ENCODE results near the gene CCDC141.
"Not testable (repeated sequence)": the region's sequence is repeated elsewhere in the genome, so short reads cannot be mapped to it uniquely, and the experiment has no call there.

Gene CCDC141, protein sequence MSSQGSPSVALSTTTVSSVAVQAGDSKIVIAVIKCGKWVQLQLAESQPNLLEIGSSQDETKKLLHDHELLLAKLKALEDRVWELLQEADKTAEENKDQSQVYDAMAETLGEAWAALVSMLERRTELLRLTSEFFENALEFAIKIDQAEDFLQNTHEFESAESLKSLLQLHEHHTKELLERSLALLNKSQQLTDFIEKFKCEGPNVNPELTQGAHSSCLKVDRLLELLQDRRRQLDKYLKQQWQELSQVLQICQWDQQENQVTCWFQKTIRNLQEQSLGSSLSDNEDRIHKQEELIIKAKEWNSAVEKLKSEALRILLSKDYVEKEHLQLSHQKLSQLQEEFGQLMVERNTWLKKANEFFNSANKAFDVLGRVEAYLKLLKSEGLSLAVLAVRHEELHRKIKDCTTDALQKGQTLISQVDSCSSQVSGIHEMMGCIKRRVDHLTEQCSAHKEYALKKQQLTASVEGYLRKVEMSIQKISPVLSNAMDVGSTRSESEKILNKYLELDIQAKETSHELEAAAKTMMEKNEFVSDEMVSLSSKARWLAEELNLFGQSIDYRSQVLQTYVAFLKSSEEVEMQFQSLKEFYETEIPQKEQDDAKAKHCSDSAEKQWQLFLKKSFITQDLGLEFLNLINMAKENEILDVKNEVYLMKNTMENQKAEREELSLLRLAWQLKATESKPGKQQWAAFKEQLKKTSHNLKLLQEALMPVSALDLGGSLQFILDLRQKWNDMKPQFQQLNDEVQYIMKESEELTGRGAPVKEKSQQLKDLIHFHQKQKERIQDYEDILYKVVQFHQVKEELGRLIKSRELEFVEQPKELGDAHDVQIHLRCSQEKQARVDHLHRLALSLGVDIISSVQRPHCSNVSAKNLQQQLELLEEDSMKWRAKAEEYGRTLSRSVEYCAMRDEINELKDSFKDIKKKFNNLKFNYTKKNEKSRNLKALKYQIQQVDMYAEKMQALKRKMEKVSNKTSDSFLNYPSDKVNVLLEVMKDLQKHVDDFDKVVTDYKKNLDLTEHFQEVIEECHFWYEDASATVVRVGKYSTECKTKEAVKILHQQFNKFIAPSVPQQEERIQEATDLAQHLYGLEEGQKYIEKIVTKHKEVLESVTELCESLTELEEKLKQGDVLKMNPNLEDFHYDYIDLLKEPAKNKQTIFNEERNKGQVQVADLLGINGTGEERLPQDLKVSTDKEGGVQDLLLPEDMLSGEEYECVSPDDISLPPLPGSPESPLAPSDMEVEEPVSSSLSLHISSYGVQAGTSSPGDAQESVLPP (N-terminal part only)

GRCh38 chr2:179049546-179050311 lies at the start of gene CCDC141:
CCDC141 (minus strand) TSS chr2:179050137; CDS start chr2:179049941, 196 bp downstream.
- no peak for DNase-seq (ENCODE audit: low spot score)

DNA sequence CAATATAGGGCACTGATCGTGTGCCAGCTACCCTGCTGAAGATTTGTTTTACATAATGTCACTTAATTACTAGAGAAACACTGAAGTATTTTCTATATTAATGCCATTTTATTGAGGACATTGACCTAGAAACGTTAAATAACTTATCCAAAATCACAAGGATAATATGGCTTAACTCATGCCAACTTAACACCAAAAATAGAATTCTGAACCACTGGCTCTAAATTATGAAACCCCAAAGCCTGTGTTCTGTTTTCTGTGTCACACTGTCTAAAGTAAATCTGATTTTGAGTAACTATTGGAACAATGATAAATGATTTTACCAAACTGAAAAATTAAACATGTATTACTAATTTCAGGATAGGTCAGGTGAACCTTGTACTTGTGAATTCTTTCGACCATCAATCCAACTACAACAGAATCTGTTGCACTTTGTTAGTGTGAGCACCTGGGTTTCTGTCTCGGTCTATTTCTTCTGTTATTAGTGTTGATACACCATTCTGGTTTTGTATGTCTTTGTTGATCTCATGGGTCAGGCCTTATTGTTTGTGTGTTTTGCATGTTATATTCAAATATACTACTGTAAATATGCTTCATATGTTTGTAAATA lies 48.2 kb upstream of the CCDC141 start:
- DNase-seq (ENCODE audit: low spot score): no peak

DNA sequence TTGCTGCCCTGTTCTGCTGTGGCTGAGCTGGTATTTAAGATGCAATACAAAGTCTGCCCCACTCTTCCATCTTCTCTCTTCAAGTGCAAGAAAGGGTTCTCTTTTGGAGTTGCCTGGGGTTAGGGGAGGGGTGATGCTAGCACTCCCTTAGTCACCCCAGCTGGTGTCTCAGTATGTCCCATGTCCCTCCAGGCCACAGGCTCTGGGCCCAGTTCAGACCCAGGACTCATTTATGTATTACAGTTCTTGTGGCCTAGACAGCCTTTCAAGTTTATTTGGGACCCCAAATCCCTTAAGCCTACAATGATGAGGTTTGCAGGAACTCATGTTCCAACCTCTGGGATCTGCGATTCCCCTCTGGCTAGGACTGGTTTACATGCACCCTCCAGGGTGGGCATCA lies 47.2 kb upstream of the CCDC141 start:
- no peak for DNase-seq (ENCODE audit: low spot score)

GRCh38 chr2:179096090-179096489 lies 46.2 kb upstream of the CCDC141 start:
- DNase-seq (ENCODE audit: low spot score): no peak

DNA sequence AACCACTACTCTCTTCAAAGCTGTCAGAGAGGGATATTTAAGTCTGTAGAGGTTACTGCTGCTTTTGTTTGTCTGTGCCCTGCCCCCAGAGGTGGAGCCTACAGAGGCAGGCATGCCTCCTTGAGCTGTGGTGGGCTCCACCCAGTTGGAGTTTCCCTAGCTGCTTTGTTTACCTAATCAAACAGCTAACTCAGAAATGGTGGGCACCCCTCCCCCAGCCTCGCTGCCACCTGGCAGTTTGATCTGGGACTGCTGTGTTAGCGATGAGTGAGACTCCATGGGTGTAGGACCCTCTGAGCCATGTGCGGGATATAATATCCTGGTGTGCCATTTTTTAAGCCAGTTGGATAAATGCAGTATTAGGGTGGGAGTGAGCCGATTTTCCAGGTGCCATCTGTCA lies 43.0 kb upstream of the CCDC141 start:
- not testable (repeated sequence) for DNase-seq (ENCODE audit: low spot score)

DNA sequence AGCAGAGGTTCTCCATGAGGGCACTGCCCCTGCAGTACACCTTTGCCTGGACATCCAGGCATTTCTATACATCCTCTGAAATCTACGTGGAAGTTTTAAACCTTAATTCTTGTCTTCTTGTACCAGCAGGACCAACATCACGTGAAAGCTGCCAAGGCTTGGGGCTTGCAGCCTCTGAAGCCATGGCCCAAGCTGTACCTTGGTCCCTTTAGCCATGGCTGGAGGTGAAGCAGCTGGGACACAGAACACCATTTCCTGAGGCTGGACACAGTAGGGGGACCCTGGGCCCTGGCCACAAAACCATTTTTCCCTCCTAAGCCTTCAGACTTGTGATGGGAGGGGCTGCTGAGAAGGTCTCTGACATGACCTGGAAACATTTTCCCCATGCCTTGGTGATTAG lies 32.8 kb upstream of the CCDC141 start:
- no peak for DNase-seq (ENCODE audit: low spot score)

DNA sequence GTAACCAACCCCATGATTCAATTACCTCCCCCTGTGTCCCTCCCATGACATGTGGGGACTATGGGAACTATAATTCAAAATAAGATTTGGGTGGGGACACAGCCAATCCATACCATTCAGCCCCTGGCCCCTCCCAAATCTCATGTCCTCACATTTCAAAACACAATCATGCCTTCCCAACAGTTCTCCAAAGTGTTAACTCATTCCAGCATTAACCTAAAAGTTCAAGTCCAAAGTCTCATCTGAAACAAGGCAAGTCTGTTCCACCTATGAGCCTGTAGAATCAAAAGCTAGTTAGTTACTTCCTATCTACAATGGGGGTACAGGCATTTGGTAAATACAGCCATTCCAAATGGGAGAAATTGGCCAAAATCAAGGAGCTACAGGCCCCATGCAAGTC lies 32.0 kb upstream of the CCDC141 start:
- no peak for DNase-seq (ENCODE audit: low spot score)

DNA sequence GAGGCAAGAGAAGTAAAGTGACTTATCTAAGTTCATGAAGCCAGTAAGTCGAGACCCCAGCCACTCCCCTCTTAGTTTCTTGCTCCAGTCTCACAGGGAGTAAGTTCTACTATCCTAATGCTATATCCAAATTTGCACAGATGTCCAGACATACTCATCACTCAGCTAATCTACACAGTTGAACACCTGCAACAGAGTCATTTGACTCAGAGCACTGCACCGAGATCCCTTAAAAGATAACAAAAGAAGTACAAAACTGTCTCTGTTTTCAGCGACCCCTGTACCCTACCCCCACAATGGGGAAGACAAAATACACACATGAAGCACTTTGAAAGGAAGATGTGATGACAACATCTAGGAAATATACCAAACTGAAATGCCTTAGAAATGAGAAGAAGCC lies 22.6 kb upstream of the CCDC141 start:
- DNase-seq (ENCODE audit: low spot score): no peak

- DNase-seq (ENCODE audit: low spot score): no peak
These were observed 21.9 kb upstream of the CCDC141 start for GRCh38 chr2:179071810-179072355.

DNA sequence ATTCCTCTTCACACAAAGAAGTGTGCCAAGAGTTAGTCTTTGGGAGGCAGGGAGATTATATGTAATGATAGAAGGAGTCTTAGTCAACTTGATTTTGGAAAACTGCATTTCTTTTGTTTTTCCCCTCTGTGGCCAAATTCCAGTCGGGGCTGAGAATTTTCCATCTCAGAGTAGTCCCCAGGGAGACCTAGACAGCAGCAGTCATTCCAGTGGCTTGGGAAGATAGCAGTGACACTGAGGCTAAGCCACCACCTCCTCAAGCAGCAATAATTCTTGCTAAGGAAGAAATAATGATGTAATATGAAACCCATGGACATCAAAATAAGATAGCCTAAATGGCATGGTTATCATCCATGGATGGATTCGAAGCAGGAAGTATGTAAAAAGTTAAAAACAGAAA lies 21.0 kb upstream of the CCDC141 start:
- no peak for DNase-seq (ENCODE audit: low spot score)

DNA sequence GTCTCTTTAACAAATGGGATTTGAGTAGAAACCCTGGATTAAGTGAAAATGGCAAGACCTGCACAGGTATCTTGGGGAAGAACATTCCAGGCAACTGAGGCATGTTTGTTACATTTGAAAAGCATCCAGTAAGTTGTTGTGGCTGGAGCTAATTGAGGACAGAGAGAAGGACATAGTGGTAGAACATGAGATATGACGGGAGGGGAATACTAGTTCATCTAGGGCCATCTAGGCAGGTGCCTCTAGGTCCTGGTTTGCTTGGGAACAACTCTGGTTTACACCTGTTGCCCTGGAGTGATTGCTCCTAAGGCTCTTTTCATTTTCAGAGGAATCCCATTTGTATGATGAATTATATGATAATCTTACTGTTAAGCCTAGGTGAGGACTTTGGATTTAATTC lies 19.7 kb upstream of the CCDC141 start:
- DNase-seq (ENCODE audit: low spot score): no peak

DNA sequence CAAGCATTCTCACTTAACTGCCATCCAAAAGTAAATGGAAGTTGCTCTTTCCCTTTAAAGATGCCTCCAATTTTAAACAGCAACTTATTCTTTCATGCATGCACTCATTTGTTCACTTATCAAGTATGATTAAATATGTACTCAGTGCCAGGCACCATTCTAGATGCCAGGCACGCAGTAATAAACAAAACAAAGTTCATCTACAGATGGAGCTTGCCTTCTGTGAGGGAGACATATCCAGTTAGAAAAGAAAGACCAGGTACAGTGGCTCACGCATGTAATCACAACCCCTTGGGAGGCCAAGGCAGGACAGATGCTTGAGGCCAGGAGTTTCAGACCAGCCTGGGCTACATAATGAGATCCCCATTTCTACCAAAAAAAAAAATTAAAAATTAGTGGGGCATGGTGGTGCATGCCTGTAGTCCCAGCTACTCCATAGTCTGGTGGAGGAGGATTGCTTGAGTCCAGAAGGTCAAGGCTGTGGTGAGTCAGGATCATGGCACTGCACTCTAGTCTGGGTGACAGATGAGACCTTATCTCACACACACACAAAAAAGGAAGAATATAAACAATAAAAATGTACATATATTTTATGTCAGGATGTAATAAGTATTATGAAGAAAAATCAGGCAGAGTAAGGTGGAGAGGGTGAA lies 19.2 kb upstream of the CCDC141 start:
- no peak for DNase-seq (ENCODE audit: low spot score)

DNA sequence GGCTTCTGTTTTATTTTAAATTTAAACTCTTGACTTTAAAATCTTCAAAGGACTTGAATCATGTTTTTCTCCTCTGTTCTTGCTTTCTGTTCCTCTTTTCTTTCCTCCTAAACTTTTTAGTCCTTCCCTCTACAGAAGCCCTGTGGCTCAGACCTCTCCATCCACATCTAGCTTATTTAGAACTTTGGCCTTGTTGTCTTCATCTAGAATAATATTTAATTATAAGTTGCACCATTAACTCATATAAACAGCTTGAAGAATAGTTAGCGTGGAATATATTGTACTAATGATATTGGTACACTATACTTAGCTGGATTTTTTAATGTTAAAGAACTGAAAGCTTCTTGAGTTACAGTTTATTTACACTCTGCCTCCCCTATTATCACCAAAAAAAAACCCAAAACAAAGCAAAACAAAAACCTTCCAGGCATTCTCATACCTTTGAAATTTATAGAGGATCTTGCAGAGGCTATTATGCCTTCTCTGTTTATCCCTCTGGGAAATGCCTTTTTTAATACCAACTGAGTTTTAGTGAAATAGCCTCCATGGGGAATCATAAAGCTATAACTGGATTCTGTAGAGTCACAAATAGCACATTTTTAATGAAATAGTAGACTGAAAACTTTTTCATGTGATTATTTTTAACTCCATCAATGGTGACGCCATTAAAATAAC lies 9.2 kb upstream of the CCDC141 start:
- DNase-seq (ENCODE audit: low spot score): no peak

DNA sequence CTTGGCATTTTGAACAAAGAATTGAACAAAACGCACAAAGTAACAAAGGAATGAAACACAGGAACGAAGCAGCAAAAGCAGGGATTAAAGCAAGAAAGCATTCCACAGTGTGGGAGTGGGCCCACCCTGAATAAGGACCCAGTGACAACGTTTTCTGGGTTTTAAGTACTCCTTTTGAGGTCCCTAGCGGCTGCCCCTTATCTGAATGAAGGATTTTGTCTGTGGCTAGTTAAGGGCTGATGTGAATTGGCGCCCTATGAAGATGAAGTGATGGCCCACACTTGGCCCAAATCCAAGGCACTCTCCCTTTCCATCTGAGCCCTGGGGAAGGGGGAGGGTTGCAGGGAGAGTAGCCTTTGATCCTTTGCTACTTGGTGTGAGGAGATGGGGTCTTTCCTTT lies 7.8 kb upstream of the CCDC141 start:
- DNase-seq (ENCODE audit: low spot score): no peak

GRCh38 chr2:179053568-179053967 lies 3.6 kb upstream of the CCDC141 start:
- DNase-seq (ENCODE audit: low spot score): not testable (repeated sequence)

DNA sequence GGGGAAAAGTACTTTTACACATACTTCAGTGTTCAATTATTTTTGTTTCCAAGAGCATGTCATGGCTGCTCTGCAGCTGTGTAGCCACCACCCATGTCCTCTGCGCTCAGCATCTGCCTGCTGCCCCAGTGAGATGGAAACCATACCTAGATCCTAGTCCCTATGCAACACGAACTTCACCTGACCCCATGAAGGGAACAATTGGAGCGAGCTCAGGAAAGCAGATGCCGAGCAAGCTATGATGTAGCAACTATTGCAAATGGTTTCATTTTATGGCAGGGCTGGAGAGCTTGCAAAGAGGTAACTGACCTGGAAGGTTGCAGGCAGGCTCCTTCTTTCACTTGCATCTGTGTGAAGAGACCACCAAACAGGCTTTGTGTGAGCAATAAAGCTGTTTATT lies 1.3 kb upstream of the CCDC141 start:
- DNase-seq (ENCODE audit: low spot score): no peak

GRCh38 chr2:179050755-179051154 lies 818 bp upstream of the CCDC141 start:
- no peak for DNase-seq (ENCODE audit: low spot score)

DNA sequence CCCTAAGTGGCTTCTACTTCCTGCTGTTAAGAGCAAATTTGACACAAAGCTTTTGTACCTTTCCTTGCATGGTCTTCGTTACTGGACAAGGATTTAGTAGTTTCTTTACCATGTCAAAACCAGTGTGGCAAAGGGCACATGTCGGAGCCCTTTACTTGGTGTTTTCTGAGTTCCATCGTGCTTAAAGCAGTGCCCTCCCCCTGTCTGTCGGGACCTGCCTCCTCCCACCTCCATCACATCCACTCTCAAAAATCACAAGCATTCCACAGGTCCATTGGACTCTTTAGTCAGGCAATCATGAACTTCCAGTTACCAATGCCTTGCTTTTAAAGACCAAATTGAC lies 763 bp downstream of the CCDC141 start:
- DNase-seq (ENCODE audit: low spot score): no peak

DNA sequence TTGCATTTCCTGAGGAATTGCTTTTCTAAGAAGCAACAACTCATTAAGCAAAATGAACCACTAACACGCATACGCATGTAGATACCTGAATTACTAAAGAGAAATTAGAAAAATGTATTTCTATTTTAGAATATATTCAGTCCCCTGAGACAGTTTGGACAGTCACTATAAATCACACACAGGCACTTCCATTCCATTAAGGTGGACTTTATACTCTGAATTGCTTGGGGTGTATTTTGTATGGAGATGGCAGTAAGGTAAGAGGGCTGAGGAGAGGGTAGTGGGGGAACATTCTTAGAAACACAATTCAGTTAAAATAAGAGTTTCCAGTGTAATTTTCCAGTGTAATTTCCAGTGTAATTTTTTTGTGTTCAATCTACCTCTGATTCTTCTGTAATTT lies 1.8 kb downstream of the CCDC141 start:
- no peak for DNase-seq (ENCODE audit: low spot score)

DNA sequence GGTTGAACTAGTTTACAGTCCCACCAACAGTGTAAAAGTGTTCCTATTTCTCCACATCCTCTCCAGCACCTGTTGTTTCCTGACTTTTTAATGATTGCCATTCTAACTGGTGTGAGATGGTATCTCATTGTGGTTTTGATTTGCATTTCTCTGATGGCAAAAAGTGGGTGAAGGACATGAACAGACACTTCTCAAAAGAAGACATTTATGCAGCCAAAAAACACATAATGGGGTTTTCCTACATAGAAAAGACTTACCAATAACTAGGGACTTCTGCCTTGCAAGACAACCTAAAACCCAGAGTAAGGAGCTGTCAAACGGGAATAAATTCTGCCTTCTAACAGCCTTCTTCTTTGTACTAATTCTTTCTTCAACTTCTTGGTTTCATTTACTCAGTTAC lies 4.3 kb downstream of the CCDC141 start:
- not testable (repeated sequence) for DNase-seq (ENCODE audit: low spot score)

Measured in kidney capillary endothelial cell (primary cell).